GM21390 (cell line): ENCODE results near the gene UGGT2.

Source experiments
- ATAC-seq: cut with Tn5 transposase; IDR thresholded peaks from one replicate; pipeline ENCODE4 v1.9.1; 2021; ENCODE audit not compliant: unreplicated experiment

UGGT2 gene

GRCh38 chr13:95752677-95753076 lies 300.5 kb downstream of the UGGT2 start:
- ATAC-seq, result no peak
